KOPT-K1 (cell line): ENCODE results near the gene MAPKAPK2.

Experiments
- H3K27ac ChIP-seq: fragments of 200-600 bp; sonication (generic); 2 replicates; pipeline ENCODE4 v1.5.1; 2016; ENCODE audit warnings: antibody characterized with exemption, mild to moderate bottlenecking, low read depth, low read length; ENCODE audit not compliant: poor library complexity, severe bottlenecking
- H3K36me3 ChIP-seq: fragments of 200-600 bp; sonication (generic); 2 replicates; pipeline ENCODE4 v1.5.1; 2017; ENCODE audit warnings: antibody characterized with exemption, mild to moderate bottlenecking, low read length, moderate library complexity; ENCODE audit not compliant: insufficient read depth
- H3K9me3 ChIP-seq: fragments of 200-600 bp; sonication (generic); 2 replicates; pipeline ENCODE4 v1.5.1; 2017; ENCODE audit warnings: antibody characterized with exemption, low read length, mild to moderate bottlenecking; ENCODE audit not compliant: insufficient read depth, poor library complexity, severe bottlenecking

Gene MAPKAPK2

GRCh38 chr1:206685769-206686477 is 1.2 kb downstream of the MAPKAPK2 start:
- peak overlapping the region; percentile 67 for H3K27ac ChIP-seq
- H3K36me3 ChIP-seq = no peaks in the 10 kb centered on the region
- no peaks in the 10 kb centered on the region for H3K9me3 ChIP-seq

DNA sequence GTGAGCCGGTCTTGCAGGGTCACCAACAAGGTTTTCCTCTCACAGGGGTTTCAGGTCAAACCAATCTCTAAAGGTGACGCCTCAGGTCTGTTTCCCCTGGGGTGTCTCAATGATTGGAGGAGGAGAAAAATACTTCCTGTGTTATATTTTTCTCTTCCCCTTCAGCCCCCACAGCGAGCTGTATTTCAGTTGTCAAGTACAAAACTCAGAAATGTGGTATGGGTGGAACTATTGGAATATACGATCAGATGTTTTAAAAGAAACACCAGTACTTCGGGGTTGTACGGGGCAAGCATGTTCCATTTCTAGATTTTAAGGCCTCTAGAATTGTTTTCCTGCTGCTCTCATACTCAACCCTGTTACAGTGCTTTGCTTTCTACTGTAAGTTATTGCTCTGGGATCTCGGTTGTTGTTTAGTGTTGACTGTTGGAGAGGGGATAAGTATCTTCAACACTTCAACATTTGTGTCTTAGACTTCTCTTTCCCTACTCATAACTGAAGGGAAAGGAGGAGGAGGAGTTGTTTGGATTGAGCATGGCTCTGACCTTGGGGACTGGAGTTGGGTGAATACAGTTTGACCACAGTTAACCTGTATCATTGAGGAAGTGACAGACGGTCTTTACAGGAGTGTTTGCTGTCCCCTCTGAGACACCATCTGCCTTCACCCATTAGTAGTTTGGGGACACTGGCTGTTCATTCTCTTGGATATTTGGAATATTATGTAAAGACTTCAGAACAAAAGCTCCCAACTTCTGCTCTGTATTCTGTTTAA is 2.0 kb downstream of the MAPKAPK2 start:
- Histone ChIP-seq H3K27ac (peak overlapping the region; percentile 67), H3K9me3 (no peaks in the 10 kb centered on the region), H3K36me3 (no peaks in the 10 kb centered on the region)

- Histone ChIP-seq H3K9me3 (no peaks in the 10 kb centered on the region), H3K27ac (no peak overlapping the region), H3K36me3 (no peaks in the 10 kb centered on the region)
Measured at GRCh38 chr1:206687251-206687914, 2.7 kb downstream of the MAPKAPK2 start.

DNA sequence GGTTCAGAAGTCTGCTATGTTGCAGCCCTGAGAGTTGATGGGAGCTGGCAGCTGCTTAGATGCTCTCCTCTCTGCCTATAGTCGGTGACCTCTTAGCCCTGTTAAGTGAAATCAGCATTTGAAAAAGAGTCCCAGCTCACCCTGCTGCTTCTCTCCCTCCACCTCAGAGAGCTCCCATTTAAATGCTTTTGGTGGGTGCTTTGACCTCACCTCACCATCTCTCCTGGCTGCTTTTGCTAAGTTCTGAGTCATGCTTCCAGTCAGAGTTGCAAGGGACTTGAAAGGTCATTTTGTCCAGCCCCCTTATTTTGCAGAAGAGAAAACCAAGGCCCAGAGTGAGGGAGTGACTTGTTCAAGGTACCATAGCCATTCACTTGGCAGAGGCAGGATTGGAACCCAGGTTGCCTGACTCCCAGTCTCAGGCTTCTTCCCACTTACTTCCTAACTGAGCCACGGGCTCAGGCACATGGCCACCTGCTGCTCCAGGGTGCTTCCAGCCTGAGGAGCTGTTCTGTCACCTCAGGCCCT is 3.3 kb downstream of the MAPKAPK2 start:
- no peak overlapping the region for H3K27ac ChIP-seq
- no peaks in the 10 kb centered on the region for H3K36me3 ChIP-seq
- H3K9me3 ChIP-seq = no peaks in the 10 kb centered on the region

GRCh38 chr1:206690516-206690915 is 5.8 kb downstream of the MAPKAPK2 start:
- no peaks in the 10 kb centered on the region for H3K9me3 ChIP-seq
- H3K27ac ChIP-seq = no peak overlapping the region
- no peaks in the 10 kb centered on the region for H3K36me3 ChIP-seq

DNA sequence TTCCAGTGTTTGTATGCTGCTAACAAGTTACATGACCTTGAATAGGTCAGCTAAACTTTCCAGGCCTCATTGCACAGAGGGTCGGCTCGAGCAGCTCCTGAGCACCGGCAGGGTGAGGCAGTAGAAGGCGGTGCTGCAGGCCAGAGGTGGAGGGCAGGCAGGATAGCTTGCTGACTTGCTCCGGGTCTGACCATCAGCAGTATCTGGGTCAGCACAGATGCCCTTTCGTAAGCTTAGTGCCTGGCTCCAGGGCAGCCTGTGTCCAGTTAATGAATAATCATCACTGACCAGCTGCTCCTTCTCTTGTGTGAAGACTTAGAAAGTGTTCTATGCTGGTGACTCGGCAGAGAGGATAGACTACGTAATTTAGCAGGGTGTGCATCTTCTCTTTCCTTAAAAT is 6.9 kb downstream of the MAPKAPK2 start:
- Histone ChIP-seq H3K36me3 (no peaks in the 10 kb centered on the region), H3K27ac (no peak overlapping the region), H3K9me3 (no peaks in the 10 kb centered on the region)

DNA sequence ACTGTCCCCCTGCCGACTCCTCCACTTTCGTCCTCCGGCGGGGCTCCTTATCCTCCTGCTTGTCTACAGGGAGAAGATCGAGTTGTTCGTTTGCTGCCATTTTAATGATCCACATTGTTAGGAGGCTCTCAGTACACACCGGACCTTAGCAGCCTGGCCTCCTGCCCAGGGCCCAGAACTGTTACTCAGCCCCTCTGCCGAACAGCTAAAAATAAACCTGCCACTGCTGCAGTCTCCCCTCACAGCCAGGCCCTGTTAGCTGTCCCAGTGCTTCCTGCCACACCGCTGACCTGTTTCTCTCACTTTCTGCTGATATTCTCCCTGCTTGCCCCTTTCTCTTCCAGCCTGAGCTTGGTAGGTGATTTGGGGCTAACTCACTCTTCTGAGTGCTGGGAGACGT is 8.3 kb downstream of the MAPKAPK2 start:
- Histone ChIP-seq H3K9me3 (no peaks in the 10 kb centered on the region), H3K27ac (no peak overlapping the region), H3K36me3 (peaks cover 6% of the 10 kb centered on the region; the same call in 1 of the 2 replicates)

GRCh38 chr1:206693592-206693991 is 8.9 kb downstream of the MAPKAPK2 start:
- no peak overlapping the region for H3K27ac ChIP-seq
- H3K36me3 ChIP-seq = peaks cover 7% of the 10 kb centered on the region; the same call in 1 of the 2 replicates

GRCh38 chr1:206694171-206695124 is 9.7 kb downstream of the MAPKAPK2 start:
- H3K9me3 ChIP-seq = no peaks in the 10 kb centered on the region

More at GRCh38 chr1:206693592-206693991, 8.9 kb downstream of the MAPKAPK2 start:
- no peaks in the 10 kb centered on the region for H3K9me3 ChIP-seq

DNA sequence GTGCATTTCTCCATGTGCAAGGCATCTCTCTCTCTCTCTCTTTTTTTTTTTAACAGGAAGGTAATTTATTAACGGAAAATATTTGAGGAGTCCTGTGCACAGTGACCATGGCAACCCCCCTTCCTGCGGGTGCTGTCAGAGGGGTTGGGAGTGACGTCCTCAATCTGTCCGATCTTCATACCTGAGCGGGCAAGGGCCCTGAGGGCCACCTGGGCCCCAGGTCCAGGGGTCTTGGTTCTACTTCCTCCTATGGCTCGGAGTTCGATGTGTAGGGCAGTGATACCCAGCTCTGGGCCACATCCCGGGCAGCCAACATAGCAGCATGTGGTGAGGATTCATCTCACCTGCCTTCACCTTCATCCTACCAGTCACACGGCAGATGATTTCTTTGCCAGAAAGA is 11.0 kb downstream of the MAPKAPK2 start:
- H3K36me3 ChIP-seq = peaks cover 7% of the 10 kb centered on the region; the same call in 1 of the 2 replicates
- H3K27ac ChIP-seq = no peak overlapping the region
- H3K9me3 ChIP-seq = no peaks in the 10 kb centered on the region

More at GRCh38 chr1:206694171-206695124, 9.7 kb downstream of the MAPKAPK2 start:
- Histone ChIP-seq H3K36me3 (peaks cover 7% of the 10 kb centered on the region; the same call in 1 of the 2 replicates), H3K27ac (no peak overlapping the region)

GRCh38 chr1:206696812-206697585 is 12.3 kb downstream of the MAPKAPK2 start:
- H3K36me3 ChIP-seq = peaks cover 7% of the 10 kb centered on the region; the same call in 1 of the 2 replicates
- H3K27ac ChIP-seq = no peak overlapping the region
- H3K9me3 ChIP-seq = no peaks in the 10 kb centered on the region

DNA sequence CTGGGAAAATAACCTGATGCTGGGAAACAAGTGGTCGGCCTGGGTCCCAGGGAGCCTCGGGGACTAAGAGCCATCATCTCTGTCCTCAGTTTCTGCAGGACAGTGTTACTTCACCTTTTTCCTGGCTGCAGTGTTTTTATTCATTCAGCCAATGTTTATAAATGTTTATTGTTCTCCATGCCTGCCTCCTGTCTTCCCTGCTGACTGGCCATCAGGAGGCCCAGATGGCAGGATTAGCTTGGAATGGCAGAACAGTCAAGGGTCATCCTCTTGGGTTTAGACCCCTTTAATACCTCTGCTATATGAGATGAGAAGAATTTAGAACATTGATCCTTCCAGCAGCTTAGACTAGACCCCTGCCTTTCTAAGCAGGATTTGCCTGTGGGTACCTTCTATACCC is 13.3 kb downstream of the MAPKAPK2 start:
- Histone ChIP-seq H3K36me3 (peaks cover 7% of the 10 kb centered on the region; the same call in 1 of the 2 replicates), H3K9me3 (no peaks in the 10 kb centered on the region), H3K27ac (no peak overlapping the region)

DNA sequence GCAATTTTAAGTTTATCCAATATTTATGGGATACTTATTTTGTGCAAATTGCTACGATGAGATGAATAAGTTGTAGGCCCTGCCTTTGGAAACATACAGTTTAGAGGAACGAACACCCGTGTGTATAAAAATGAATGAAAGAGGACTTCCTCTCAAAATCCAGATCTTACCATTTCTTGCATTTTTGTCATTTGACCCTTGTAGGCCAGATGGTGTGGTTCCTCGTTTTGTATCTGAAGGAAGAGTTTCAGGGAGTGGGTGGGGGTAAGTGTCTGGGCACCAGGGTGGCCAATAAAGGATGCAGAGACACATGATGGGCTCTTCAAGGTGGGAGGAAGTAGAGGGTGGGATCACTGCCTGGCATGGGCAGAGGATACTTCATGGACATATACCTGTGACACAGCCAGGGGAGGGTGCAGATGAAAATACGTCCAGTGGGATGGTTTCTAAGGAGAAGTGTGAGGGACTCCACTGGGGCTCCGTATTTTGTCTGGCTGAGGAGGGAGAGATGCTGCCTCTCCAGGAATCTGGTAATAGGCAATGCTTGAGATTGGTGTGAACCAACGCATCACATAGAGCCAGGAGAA is 14.4 kb downstream of the MAPKAPK2 start:
- H3K9me3 ChIP-seq = no peaks in the 10 kb centered on the region
- no peak overlapping the region for H3K27ac ChIP-seq
- H3K36me3 ChIP-seq = peaks cover 7% of the 10 kb centered on the region; the same call in 1 of the 2 replicates
